GM18951 (cell line): ENCODE results near the gene MAP4.

Source experiments
- POLR2A ChIP-seq: IDR thresholded peaks from 4 replicates; pipeline ENCODE4 v1.6.1; 2011; ENCODE audit warnings: mild to moderate bottlenecking; ENCODE audit not compliant: insufficient read length, insufficient read depth; ENCODE audit errors: extremely low read depth
- in situ Hi-C: fragments of 300-500 bp; cut with MboI; formaldehyde crosslinking; loops from one replicate; pipeline ENCODE4 v1.12.0; 2022; ENCODE audit warnings: low sequenced_read_pairs, mixed read lengths, inconsistent platforms; ENCODE audit not compliant: unreplicated experiment

Gene MAP4

DNA sequence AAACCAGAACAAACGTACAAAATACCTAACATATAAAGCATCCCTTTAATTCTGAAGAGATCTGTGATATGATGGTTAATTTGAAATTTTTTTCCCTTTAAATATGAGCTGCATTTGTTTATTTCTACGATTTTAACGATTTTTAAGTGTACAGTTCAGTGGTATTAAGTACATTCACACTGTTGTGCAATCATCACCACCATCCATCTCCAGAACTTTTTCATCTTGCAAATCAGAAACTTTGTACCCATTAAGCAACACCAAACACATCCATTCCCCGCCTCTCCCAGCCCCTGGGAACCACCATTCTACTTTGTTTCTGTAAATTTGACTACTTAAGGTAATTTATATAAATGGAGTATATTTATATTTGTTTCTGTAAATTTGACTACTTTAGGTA lies 51.5 kb downstream of the MAP4 start:
- TF ChIP-seq POLR2A: no peak
- in situ Hi-C loops: no loop called here

- TF ChIP-seq POLR2A: no peak
- in situ Hi-C loops: no loop called here
Observed at GRCh38 chr3:47961815-47962606, 54.2 kb downstream of the MAP4 start.

DNA sequence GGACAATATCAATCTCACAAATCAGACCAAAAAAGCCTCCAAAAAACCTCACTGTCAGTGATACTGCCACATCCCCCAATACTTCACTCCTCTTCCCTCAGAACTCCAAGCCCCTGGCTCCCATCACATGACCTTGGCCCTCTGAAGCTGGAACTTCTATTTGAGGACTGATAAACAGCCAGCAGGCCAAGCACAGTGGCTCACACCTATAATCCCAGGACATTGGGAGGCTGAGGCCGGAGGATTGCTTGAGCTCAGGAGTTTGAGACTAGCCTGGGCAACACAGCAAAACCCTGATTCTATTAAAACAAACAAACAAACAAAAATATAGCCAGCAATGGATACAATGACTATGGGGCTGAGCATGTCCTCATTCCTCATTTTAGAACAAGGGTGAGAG lies 55.2 kb downstream of the MAP4 start:
- TF ChIP-seq POLR2A: no peak
- in situ Hi-C loops: no loop called here

DNA sequence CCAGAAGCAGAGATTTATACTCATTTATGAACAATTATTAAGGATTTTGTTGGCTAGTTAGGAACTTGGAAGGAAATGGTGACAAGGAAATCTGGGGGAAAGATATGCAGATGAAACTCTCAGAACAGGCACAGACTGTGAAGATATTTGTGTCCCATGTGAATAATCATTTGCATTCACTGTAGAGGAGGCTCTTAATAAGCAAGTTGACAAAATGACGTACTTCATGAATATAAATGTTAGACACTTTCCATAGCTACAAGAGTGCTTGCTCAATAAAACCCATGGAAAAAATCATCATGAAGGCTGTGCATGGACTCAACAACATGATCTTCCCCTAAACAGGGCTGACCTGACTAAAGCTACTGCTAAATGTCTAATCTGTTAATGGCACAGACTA lies 59.7 kb downstream of the MAP4 start:
- no peak for TF ChIP-seq POLR2A
- in situ Hi-C loops: no loop called here

DNA sequence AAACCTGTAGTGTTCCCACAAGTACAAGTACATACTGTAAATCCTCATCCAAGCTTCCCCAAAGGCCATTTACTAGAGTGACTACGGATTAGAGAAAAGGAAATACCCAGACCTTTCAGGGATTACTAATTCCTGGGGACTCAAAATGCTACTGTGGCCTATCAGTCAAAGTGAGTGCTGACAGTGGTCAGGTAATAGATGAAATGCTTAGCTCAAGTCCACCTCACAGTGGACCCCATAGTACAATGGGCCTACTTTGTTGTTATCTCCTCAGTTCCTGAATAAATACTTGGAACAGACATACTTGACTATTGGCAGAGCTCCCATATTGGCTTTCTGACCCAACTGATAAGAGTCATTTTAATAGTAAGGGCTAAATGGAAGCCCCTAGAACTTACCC lies 61.6 kb downstream of the MAP4 start:
- in situ Hi-C loops: no loop called here
- TF ChIP-seq POLR2A: no peak

DNA sequence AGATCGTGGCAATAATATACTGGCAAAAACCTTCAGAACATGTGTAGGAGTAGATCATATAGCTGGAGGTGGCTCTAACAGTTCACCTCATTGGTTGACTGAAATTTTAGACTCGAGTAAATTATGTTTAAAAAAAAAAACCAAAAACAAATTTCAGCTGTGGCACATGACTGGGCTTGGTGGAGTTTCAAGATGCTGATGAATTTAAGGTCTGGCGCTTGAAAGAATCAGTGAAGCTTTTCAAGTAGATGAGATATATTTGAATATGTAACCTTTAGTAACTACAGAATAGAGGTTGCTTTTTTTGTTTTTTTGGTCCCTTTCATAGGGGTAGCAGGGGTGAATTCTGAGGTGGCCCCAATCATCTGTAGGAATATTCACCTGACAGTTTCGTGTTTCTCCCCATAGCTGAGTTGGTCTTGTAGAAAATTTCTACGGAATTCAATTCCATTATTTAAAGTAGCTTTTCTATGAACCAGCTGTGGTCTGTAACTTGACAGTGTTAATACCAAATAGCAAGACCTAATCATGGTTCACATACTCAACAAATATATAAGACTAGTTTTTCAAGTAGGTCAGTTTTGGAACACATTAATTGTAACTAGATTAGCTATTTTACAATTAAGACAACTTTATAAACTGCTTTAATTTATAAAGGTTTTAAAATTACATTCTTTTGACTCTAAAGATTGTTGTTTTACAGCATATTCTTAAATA lies 65.6 kb downstream of the MAP4 start:
- TF ChIP-seq POLR2A: no peak

GRCh38 chr3:47949979-47950378 lies 66.2 kb downstream of the MAP4 start:
- in situ Hi-C loops: no loop called here
- no peak for TF ChIP-seq POLR2A

More for the DNA sequence above, 65.6 kb downstream of the MAP4 start:
- in situ Hi-C loops: no loop called here

- no peak for TF ChIP-seq POLR2A
- in situ Hi-C loops: no loop called here
Observed at GRCh38 chr3:47940232-47940631, 76.0 kb downstream of the MAP4 start.

GRCh38 chr3:47932421-47932820 lies 83.8 kb downstream of the MAP4 start:
- in situ Hi-C loops: no loop called here
- no peak for TF ChIP-seq POLR2A

- in situ Hi-C loops: no loop called here
- no peak for TF ChIP-seq POLR2A
Observed at GRCh38 chr3:47930979-47931378, 85.2 kb downstream of the MAP4 start.

DNA sequence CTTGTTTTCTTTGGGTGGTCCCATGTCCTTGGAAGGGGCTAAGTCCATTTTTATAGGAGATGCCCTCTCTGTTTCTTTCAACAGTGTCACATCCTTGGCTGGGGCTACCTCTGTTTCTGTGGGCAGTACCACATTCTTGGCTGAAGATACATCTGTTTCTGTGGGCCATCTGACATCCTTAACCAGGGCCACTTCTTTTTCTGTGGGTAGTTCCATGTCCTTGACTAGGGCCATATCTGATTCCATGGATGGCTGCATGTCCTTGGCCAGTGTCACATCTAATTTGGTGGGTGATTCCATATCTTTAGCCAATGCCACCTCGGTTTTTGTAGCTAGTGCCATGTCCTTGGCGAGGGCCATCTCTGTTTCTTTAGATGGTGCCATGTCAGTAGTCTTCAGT lies 99.5 kb downstream of the MAP4 start:
- in situ Hi-C loops: no loop called here

GRCh38 chr3:47916201-47916600 lies 100.0 kb downstream of the MAP4 start:
- in situ Hi-C loops: no loop called here
- no peak for TF ChIP-seq POLR2A

More for the DNA sequence above, 99.5 kb downstream of the MAP4 start:
- TF ChIP-seq POLR2A: no peak

DNA sequence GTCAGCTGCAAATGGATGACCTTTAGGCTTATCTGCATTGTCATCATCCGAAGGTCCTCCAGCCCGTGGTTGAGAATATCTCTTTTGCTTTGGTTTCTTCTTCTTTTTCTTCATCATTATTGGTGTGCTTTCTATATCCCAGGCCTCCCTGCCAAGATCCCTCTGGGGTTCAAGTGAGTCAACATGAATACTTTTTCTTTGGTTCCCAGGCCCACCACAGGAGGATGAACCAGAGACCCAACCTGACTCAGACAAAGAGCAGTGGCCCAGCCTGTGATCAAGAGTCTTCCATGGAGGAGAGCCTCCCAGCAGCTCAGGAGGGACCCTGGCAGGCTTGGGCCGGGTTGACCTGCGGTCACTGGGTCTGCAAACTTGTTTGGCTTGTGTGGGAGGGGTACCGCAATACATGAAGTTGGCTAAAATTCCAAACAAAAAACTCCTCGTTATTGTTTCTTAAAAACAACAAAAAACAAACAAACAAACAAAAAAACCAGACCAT lies 104.2 kb downstream of the MAP4 start:
- no peak for TF ChIP-seq POLR2A
- in situ Hi-C loops: no loop called here

- in situ Hi-C loops: no loop called here
Observed at GRCh38 chr3:47910777-47911440, 105.3 kb downstream of the MAP4 start.

GRCh38 chr3:47910233-47910632 lies 106.0 kb downstream of the MAP4 start:
- in situ Hi-C loops: no loop called here
- TF ChIP-seq POLR2A: no peak

More at GRCh38 chr3:47910777-47911440, 105.3 kb downstream of the MAP4 start:
- TF ChIP-seq POLR2A: no peak
